Renal cortical epithelial cell (primary cell): ENCODE results near the gene ABLIM1. TPM values are rescaled to one million over a fixed set of nuclear protein-coding genes. Genes with fewer than 3 reads are reported as not detected.
A peak's percentile ranks its signal among the peaks of the same experiment; 100 is the strongest.

Experiments
- DNase-seq: peaks from one replicate; pipeline ENCODE4 v3.0.0-alpha.2; 2011; ENCODE audit warnings: low read depth
- total RNA-seq: library from RNA; depleted of rRNA; stranded (reverse); fragments of >200 nt; gene quantifications from 2 replicates; pipeline ENCODE4 v1.2.3, GENCODE V29; 2014

The ABLIM1 gene
- total RNA-seq, 1 donor from 2014 or later, result 77.4 TPM

GRCh38 chr10:114489521-114490310, 168.4 kb downstream of the ABLIM1 start:
- DNase-seq, result no peak

DNA sequence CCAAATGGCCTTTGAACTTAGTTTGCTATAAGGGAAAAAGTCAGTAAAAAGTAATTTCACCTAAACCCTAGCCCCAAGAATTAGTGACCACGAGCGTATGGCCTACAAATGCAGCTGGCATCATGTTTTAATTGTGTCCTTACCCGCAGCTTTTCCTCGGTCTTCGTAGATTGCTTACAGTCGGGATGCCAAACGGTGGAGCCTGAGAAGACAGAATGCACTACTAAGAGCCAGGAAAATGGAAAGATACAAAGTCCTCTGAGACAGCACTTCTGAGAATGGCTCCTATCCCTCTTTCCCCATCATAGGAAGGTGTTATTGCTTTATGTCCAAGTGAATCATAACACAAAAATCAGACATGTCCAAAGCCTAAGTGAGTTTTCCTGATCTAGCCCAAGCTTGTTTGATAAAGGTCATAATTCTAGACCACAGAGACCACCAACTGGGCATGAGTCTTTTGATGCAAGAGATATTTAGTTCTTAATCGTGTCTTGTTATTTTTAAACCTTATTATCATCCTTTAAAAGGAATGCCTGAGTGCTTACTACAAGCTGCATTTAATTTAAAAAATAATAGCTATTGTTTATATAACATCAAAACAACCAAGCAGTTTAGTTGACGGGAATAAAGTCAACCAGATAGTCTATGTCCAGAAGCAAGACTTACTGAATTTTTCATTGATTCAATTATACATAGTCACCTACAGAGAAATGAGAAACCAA, 170.1 kb downstream of the ABLIM1 start:
- DNase-seq, result no peak

DNA sequence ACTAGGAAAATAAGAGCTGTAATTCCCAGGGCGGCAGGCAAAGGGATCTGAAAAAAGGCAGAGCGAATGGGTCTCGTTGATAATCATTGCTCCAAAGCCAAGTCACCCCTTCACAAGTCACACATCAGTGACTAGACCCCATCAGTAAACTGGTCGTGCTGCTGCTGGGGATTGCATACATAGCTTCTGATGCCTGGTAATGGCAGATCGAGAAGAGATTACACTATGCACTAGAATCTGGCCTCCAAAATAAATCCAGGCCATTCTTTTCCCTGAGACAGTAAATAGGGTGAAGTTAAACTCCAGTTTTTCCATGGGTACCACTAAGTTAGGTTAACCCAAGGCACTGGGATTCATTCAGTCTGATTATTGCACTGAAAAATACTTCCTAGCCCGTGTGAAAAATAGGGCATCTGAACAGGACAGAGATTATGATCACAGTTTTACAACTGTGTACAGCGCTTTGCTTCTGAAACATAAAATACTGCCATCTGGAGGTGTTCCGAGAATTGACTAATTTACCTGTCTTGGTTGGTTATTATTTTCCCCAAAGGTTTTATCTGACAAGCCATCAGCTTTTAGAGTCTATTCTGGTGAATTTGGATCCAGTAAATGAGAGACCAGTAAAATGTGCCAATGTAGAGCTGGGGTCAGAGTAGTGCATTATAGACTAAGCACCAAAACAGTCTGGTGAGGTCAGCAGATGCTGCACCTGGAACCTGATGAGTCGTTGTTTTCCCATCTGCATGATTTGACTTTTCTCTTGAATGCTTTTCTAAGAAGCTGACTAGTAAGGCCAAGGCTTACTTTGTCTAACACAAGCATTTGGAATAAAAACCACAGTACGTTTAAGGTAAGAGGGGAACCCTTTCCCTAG, 170.9 kb downstream of the ABLIM1 start:
- peak; percentile 70 for DNase-seq

DNA sequence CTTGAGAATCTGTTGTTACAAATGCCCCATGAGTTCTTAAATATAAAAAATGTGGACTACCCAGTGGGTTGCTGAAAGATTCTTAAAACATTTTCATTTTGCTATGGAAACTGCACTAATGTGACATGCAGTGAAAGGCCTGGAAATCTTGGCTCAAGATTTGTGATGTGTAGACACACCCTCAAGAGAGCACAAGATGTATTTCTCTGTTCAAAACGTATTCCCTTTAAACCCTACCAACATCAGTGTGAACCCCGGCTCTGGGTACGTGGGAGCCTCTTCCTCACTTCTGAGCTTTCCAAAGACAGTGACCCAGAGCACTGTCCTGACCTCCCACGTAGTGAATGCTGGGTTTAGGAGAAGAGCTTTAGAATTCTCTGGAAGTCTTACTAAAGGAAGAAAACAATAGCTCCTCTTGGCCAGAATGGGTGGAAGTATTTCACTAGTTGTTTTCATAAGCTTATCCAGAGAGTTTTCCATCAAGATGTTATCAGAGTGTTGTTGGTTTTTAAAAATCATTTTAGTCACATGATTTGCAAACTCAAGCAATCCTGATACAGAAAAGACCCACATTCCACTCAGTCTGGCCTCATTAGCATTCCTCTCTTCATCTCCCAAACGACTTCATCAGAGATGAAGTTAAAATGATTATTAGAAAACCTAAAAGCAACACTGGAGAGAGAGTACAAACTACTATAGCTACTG, 172.2 kb downstream of the ABLIM1 start:
- DNase-seq, result no peak

DNA sequence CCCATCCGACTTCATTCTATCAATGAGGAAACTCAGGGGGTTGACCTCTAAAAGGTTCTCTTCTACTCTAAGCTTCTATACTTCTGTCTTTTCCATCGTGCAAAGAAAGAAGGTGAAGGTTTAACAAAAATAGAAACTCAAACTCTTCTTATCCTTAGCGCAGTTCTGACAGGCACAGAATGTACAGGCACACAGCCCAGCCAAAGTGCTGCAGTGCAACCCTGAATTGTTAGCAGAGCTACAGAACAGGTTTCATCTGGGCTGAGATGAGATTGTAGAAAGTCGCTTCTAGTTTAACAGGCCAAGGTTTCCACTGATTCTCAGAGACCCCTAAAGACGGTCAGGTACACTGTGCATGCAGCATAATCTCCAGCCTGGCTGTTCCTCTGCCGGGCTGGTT, 174.5 kb downstream of the ABLIM1 start:
- no peak for DNase-seq

DNA sequence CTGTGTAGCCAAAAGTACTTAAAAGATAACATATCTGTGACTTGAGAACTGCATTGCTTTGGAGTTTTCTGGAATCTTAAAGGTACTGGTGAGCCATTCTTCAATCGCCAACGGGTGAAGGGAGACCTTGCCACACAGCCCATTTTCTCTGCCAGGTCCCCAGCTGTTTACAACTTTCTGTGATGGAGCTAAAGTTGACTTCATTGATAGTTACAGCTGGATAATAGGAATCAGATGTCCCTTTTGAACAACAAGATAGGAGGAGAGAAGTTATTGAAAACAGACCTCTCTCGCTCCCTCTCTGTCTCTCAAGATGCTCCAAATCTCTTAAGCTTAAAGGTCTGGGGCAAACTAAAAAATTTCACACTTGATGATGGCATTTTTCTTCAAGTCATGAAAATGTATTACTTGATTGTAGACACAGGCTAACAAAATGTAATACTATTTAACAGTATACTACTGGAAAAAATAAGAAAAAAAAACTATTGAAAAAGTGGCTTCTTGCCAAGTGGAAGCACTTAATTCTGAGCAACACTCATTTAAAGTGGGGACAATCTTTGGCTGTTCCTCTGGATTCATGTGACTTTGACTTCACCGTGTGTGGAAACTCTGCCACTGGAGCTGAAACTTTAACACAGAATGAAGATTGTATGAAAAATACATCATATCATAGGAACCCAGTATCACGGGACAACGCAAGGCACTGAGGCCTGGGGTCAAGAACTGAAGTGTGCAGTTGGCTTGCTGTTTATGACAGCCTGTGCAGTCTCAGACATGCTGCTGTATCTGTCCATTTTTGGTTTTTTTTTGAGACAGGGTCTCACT, 175.4 kb downstream of the ABLIM1 start:
- no peak for DNase-seq

DNA sequence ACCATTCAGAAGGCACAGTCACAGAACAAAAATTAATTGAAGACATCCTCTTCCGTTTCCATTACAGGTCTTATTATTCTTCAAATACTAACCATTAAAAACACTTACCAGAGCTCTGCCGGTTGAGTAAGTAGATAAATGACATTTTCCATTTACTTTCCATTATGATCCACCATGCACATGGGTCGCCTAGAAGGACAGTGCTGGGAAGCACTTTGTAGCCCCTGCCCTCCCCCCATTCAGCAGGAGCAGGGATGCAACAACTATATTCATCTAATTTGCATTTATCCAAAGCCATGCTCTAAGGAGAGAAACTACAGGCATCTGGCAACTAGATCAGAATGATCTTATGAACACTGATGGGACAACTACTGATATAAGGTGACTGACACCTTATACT, 177.0 kb downstream of the ABLIM1 start:
- DNase-seq, result no peak

- DNase-seq, result no peak
These were observed 178.2 kb downstream of the ABLIM1 start for GRCh38 chr10:114479836-114480235.

DNA sequence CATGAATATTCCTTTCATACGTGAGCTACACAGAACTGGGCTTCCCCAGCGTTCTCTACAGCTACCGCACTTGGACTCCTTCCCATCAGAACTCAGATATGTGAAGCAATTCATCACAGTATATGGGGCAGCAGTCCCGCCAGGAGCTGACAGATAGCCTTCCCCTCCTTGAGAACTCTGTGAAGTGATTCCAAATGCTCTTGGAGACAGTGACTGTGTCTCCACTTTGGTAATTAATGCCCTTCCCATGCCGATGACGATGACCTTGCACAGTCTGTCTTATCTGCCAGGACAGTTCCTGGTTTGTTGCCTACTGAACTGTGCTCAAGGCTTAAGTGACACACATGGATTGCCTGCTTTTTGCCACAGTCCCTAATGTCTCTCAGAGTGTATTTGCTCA, 178.8 kb downstream of the ABLIM1 start:
- DNase-seq, result no peak

DNA sequence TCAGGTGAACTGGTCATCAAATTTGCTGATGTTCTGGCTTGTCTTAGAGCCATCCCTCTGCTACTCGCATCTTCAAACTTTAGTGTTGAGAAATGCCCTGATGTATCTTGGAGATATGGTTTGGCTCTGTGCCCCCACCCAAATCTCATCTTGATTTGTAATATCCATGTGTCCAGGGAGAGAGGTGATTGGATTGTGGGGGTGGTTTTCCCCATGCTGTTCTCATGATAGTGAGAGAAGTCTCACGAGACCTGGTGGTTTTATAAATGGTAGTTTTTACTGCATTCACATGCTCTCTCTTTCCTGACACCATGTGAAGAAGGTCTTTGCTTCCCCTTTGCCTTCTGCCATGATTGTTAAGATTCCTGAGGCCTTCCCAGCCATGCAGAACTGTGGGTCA, 179.8 kb downstream of the ABLIM1 start:
- no peak for DNase-seq

DNA sequence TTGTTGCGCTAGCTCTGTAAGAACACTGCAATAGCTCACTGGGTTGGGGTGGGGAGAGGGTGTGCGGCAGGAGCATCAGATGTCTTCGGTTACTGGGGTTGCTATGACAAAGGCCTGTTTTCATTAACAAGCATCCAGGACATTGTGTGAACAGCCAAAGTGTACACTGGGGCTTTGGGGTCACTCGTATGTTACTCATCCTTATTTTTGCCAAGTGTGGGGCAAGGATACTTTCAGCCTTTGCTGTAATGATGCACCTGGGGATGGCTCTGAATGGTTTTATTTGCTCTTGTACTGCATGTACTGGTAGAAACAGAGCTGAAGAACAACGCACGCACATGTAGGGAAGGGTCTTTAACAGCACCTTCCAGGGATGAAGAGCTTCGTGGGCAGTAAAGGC, 180.8 kb downstream of the ABLIM1 start:
- DNase-seq, result peak; percentile 6

- DNase-seq, result no peak
These were observed 183.1 kb downstream of the ABLIM1 start for GRCh38 chr10:114474989-114475388.

GRCh38 chr10:114473776-114474175, 184.3 kb downstream of the ABLIM1 start:
- DNase-seq, result no peak

GRCh38 chr10:114472877-114473253, 185.2 kb downstream of the ABLIM1 start:
- no peak for DNase-seq

DNA sequence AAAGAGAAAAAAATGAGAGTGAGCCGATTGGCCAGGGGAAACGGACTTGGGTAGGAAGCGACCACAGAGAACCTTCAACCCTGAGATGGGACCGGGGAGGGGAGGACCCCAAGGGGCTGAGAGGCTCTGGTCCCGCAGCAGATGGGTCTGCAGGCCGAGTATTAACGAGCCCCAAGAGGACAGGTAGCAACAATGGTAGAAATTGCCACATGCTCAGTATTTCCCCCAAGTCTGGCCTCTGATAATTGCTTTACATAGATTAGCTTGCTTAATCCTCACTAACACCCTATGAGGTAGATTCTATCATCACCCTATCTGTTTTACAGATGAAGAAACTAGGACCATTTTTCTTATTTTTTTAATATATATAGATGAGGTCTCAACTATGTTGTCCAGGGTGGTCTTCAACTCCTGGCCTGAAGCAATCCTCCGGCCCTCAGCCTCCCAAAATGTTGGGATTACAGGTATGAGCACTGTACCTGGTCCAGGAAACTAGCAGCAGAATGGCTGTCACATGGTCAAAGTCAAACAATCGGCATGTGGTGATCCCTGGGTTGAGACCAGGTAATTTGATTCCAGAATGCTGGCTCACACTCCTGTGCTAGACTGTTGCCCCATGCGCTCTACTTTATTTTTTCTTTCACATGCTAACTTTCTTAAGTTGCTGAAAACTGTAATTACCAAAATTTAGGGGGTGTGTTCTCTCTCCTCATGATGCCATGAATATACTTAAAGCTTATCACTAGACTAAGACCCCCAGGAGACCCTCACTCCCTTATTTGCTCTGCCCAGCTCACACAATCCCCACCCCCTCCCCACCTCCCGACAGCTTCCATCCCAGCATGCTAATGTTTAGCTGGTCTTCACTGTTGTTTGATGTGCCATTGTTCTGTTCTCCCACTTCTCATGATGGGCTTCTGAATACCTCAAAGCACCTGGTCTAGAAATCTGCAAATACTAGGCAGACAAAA, 185.9 kb downstream of the ABLIM1 start:
- DNase-seq, result peak; percentile 23

DNA sequence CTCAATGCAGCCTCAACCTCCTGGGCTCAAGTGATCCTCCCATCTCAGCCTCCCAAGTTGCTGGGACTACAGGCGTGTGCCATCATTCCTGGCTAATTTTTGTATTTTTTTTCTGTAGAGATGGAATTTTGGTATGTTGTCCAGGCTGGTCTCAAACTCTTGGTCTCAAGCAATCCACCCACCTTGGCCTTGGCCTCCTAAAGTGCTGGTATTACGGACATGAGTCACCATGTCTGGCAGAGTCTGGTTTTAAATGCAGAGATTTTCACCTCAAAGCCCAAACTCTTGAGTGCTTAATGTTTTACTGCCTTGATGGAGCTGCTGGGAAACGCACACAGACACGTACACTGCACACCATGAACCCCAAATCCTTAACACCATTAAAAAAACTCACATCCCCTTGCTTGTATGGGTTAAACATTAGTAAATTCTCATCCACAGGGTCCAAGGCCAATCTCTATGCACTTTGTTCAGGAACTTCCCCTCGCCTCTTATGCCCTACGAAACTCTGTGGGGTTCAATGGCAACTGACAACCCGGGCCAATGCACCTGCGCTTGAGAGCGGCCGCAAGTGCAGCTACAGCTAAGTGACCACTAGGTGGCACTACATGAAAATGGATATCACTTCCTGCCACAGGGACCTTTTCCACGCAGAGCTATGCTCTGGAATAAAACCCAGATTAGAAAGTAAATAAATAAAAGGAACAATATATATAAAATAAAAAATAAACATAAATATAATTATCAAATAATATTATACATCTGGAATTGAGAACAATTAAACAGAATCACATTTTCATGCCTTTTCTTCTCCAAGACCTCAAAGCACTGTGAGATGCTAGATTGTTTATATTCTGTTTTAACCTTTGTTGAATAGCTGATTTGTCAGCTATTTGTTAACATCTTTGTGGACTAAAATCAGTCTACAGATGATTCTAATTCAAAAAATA, 186.8 kb downstream of the ABLIM1 start:
- peak; percentile 71 for DNase-seq

DNA sequence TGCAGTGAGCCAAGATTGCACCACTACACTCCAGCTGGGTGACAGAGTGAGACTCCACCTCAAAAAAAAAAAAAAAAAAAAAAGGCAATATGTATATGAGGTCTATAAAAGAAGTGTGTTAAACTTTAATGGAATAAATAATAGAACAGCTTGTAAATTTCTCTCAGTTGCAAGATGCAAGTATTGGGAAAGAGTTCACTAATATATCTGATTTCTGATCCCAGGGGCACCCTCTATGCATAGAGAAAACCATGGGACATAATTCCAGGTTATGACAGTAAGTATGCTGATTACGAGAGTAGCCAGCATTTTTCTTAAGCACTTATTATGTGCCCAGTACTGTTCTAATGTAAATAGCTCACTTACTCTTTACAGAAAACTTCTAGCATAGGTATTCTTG, 187.7 kb downstream of the ABLIM1 start:
- DNase-seq, result no peak

DNA sequence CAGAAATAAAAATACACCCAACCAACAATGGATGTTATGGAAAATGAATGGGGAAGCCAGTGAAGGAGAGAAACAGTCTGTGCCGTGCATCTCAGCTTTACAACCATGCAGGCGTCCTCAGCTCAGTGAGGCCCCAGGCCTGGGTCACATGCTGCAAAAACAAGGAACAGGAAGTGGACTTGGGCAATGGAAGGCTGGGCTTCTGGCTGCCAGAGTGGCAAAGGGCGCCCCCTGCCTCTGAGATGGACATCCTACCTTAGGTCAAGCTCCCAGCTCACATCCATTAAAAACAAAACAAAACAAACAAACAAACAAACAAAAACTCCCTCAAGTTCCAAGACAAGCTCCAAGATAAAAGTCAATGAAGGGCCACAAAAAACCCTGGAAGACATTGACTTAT, 199.1 kb downstream of the ABLIM1 start:
- DNase-seq, result peak; percentile 33
